ENCODE results near the gene NTNG2. TPM values are rescaled to one million over a fixed set of nuclear protein-coding genes. Genes with fewer than 3 reads are reported as not detected.

NTNG2 gene
- total and polyA plus RNA-seq, 10 of the 15 experiments (the other 5 are each of a cell fraction or from before 2014, with no cell fraction given) = 0.37 to 0.79 (median 0.45) TPM; not detected in 6

GRCh38 chr9:132171702-132172101 is 9.8 kb downstream of the NTNG2 start:
- TF ChIP-seq E2F4 (IDR thresholded peaks at IDR 0.05; ENCODE audit: low read depth, low read length) (no peak), PAX8 (IDR thresholded peaks at IDR 0.05) (no peak)
- Histone ChIP-seq H2AFZ (ENCODE audit: control insufficient read depth, low read depth, low read length) (no peak overlapping the region), H3K9me3 (replicated peaks; ENCODE audit: control insufficient read depth, insufficient read depth, low read length) (no peaks in the 10 kb centered on the region), H3K4me2 (ENCODE audit: control insufficient read depth, insufficient read depth) (no peak overlapping the region), H4K20me1 (ENCODE audit: control insufficient read depth, insufficient read depth) (no peaks in the 10 kb centered on the region), H3K4me3 (no peak overlapping the region), H3K9ac (ENCODE audit: control insufficient read depth, insufficient read depth, low read length) (no peak overlapping the region), H3K27me3 (replicated peaks in 1 of 2; ENCODE audit: control insufficient read depth in 2 of 2, insufficient read depth in 2 of 2, low read length in 1 of 2) (peaks cover 0 to under 1% of the 10 kb centered on the region in 2 experiments; a peak in 3 of 4 replicates), H3K36me3 (ENCODE audit: control insufficient read depth in 2 of 2, insufficient read depth in 2 of 2, low read length in 1 of 2) (no peaks in the 10 kb centered on the region), H3K4me1 (ENCODE audit: control insufficient read depth, insufficient read depth, low read length) (no peaks in the 10 kb centered on the region), H3K27ac (ENCODE audit: control insufficient read depth, insufficient read depth) (no peak overlapping the region), H3K79me2 (ENCODE audit: control insufficient read depth, insufficient read depth, low read length) (no peaks in the 10 kb centered on the region)
- ATAC-seq (no peak), FAIRE-seq (no peak), DNase-seq (ENCODE audit: low read depth, low spot score) (no peak)
- ChIA-PET POLR2A (no interaction called here), SMC1A (ENCODE audit: uncharacterized antibody, unreplicated experiment) (interaction anchor here (3.6 kb wide), 1 partner anchor 65 kb away, joined by 22 read pairs; no protein-coding TSS in a partner anchor), RAD21 (ENCODE audit: unreplicated experiment) (interaction anchor here (3.8 kb wide), 1 partner anchor 65 kb away, joined by 22 read pairs; no protein-coding TSS in a partner anchor), CTCF (interaction anchor here (1.0 to 8.4 kb wide), 4 partner anchors 65 to 97 kb away, joined by 3 to 155 read pairs (median 14); no protein-coding TSS in a partner anchor)
- no TSS peak for BruUV-seq (replicated peaks)
- in situ Hi-C loops (cut with MboI) (no loop called here), intact Hi-C loops (cut with micrococcal nuclease; ENCODE audit: unreplicated experiment) (no loop called here)
- WGBS (ENCODE audit: insufficient coverage, insufficient replicate concordance, low lambda C conversion rate, missing lambda C conversion rate) = 9% methylated on average over 7 of the region's 7 CpGs

DNA sequence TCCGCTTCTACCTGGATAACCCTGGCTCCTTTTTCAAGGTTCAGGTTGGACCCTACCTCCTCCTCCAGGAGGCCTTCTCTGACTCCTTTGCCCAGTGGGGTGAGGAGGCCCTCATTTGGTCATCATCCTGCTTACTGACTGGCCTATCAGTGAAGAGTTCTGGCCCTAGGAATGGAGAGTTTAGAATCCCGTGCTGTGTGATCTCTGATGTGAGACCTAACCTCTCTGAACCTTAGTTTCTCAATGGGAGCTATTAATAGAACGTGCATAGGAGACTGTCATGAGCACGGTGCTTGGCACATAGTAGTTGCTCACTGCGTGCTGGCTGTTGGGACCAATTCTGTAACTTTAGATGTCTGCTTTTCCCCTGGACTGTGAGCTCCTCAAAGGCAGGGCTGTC is 10.3 kb downstream of the NTNG2 start:
- H3K79me2 ChIP-seq (ENCODE audit: control insufficient read depth, insufficient read depth, low read length) = no peaks in the 10 kb centered on the region
- ChIA-PET POLR2A (no interaction called here), RAD21 (ENCODE audit: unreplicated experiment) (interaction anchor here (1.0 to 3.8 kb wide), 2 partner anchors 24 to 64 kb away, joined by 3 to 22 read pairs; no protein-coding TSS in a partner anchor), SMC1A (ENCODE audit: uncharacterized antibody, unreplicated experiment) (interaction anchor here (3.6 kb wide), 1 partner anchor 64 kb away, joined by 22 read pairs; no protein-coding TSS in a partner anchor), CTCF (interaction anchor here (0.6 to 8.4 kb wide), 6 partner anchors 11 to 535 kb away, joined by 3 to 155 read pairs (median 4); no protein-coding TSS in a partner anchor)
- in situ Hi-C loops (cut with MboI) = no loop called here
- H3K27ac ChIP-seq (ENCODE audit: control insufficient read depth, insufficient read depth) = no peak overlapping the region
- WGBS (ENCODE audit: insufficient coverage, insufficient replicate concordance, low lambda C conversion rate, missing lambda C conversion rate) = 13% methylated on average over 5 of the region's 5 CpGs
- no peak overlapping the region for H2AFZ ChIP-seq (ENCODE audit: control insufficient read depth, low read depth, low read length)
- H3K9me3 ChIP-seq (replicated peaks; ENCODE audit: control insufficient read depth, insufficient read depth, low read length) = no peaks in the 10 kb centered on the region
- no peaks in the 10 kb centered on the region for H3K36me3 ChIP-seq (ENCODE audit: control insufficient read depth in 2 of 2, insufficient read depth in 2 of 2, low read length in 1 of 2)
- no TSS peak for BruUV-seq (replicated peaks)
- no peak for DNase-seq (ENCODE audit: low read depth, low spot score)
- intact Hi-C loops (cut with micrococcal nuclease; ENCODE audit: unreplicated experiment) = no loop called here
- ATAC-seq = no peak
- no peaks in the 10 kb centered on the region; a peak in 1 of 4 replicates for H3K27me3 ChIP-seq (replicated peaks in 1 of 2; ENCODE audit: control insufficient read depth in 2 of 2, insufficient read depth in 2 of 2, low read length in 1 of 2)
- H3K9ac ChIP-seq (ENCODE audit: control insufficient read depth, insufficient read depth, low read length) = no peak overlapping the region
- no peak overlapping the region for H3K4me3 ChIP-seq
- no peak overlapping the region for H3K4me2 ChIP-seq (ENCODE audit: control insufficient read depth, insufficient read depth)
- no peak for FAIRE-seq
- H3K4me1 ChIP-seq (ENCODE audit: control insufficient read depth, insufficient read depth, low read length) = no peaks in the 10 kb centered on the region
- no peaks in the 10 kb centered on the region for H4K20me1 ChIP-seq (ENCODE audit: control insufficient read depth, insufficient read depth)
- TF ChIP-seq LARP7 (IDR thresholded peaks at IDR 0.05) (no peak), RBBP5 (conservative IDR thresholded peaks at IDR 0.05) (no peak), CREM (IDR thresholded peaks at IDR 0.05; ENCODE audit: low read depth) (no peak), RELA (IDR thresholded peaks at IDR 0.05; ENCODE audit: borderline replicate concordance, partially characterized antibody) (no peak), CHD4 (IDR thresholded peaks at IDR 0.05) (no peak)
